NB4 (cell line): Measurements from ENCODE around the gene RAET1L.

Experiments
- DNase-seq: peaks from one replicate; pipeline ENCODE4 v3.0.0; 2010; ENCODE audit warnings: low read depth
- H3K4me3 ChIP-seq: one replicate; pipeline ENCODE4 v1.5.1; 2011; ENCODE audit warnings: mild to moderate bottlenecking, low read depth, low read length, moderate library complexity
- MYC ChIP-seq: IDR thresholded peaks from 2 replicates; pipeline ENCODE4 v1.6.1; 2011; ENCODE audit warnings: low read depth, low read length
- POLR2A ChIP-seq: IDR thresholded peaks from 2 replicates; pipeline ENCODE4 v1.6.1; 2011; ENCODE audit warnings: mild to moderate bottlenecking; ENCODE audit not compliant: insufficient read length; ENCODE audit errors: extremely low read depth
- TF ChIP-seq, protein P1 (sequence below): IDR thresholded peaks from 2 replicates; pipeline ENCODE4 v1.6.1; 2011; ENCODE audit warnings: low read depth, low read length
- TF ChIP-seq, protein P2 (sequence below): IDR thresholded peaks from one replicate; pipeline ENCODE4 v1.5.1; 2012; ENCODE audit warnings: low read depth, low read length

RAET1L gene

DNA sequence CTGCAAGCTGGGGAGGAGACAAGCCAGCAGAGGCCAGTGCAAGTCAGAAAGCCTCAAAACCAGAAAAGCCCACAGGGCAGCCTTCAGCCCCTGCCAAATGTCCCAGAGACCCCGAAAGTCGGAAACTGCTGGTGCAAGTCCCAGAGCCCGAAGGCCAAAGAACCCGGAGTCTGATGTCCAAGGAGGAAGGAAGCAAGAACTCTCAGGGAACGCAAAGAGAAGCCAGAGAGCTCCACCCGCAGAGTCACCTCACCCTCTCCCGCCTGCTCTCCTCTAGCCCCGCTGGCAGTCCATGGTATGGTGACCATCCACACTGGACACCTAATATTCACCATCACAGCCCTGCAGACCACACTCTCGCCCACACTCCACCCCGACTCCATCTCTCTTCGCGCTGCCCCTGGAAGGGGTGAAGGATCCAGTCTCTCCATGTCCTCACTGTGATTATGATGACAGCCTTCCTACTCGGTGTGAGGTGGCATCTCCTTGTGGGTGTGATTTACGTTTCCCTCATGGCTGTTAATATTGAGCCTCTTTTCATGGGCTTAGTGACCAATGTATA is 33.0 kb upstream of the RAET1L start:
- DNase-seq = no peak
- TF ChIP-seq, protein P1, sequence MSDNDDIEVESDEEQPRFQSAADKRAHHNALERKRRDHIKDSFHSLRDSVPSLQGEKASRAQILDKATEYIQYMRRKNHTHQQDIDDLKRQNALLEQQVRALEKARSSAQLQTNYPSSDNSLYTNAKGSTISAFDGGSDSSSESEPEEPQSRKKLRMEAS = no peak
- TF ChIP-seq, protein P2, sequence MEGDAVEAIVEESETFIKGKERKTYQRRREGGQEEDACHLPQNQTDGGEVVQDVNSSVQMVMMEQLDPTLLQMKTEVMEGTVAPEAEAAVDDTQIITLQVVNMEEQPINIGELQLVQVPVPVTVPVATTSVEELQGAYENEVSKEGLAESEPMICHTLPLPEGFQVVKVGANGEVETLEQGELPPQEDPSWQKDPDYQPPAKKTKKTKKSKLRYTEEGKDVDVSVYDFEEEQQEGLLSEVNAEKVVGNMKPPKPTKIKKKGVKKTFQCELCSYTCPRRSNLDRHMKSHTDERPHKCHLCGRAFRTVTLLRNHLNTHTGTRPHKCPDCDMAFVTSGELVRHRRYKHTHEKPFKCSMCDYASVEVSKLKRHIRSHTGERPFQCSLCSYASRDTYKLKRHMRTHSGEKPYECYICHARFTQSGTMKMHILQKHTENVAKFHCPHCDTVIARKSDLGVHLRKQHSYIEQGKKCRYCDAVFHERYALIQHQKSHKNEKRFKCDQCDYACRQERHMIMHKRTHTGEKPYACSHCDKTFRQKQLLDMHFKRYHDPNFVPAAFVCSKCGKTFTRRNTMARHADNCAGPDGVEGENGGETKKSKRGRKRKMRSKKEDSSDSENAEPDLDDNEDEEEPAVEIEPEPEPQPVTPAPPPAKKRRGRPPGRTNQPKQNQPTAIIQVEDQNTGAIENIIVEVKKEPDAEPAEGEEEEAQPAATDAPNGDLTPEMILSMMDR = no peak
- no peak for TF ChIP-seq MYC
- no peak for TF ChIP-seq POLR2A
- no peak overlapping the region for H3K4me3 ChIP-seq

GRCh38 chr6:150057501-150057951 is 32.2 kb upstream of the RAET1L start:
- TF ChIP-seq, protein P1 = no peak
- TF ChIP-seq MYC = no peak
- no peak for DNase-seq
- H3K4me3 ChIP-seq = no peak overlapping the region

DNA sequence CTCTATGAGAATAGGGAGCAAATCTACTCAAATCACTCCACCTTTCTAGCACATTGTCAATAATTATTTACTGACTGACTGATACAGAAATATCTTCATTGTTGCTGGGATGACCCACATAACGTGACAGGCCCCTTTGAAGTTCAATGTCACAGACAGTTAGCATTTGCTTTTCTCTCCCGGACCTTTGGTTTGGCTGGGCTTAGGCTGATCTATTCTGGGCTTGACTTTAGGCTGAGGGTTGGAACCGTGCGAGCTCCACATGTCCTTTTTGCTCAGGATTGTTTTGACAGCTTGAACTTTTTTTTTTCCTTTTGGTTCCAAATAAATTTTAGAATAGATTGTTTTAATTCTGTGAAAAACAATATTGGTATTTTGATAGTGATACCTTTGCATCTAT is 31.6 kb upstream of the RAET1L start:
- no peak overlapping the region for H3K4me3 ChIP-seq
- TF ChIP-seq MYC (no peak), POLR2A (no peak)
- TF ChIP-seq, protein P2 = no peak
- TF ChIP-seq, protein P1 = no peak
- no peak for DNase-seq

GRCh38 chr6:150056156-150056555 is 30.8 kb upstream of the RAET1L start:
- no peak for TF ChIP-seq POLR2A
- TF ChIP-seq, protein P1 = no peak
- TF ChIP-seq, protein P2 = no peak
- no peak for TF ChIP-seq MYC
- no peak for DNase-seq

DNA sequence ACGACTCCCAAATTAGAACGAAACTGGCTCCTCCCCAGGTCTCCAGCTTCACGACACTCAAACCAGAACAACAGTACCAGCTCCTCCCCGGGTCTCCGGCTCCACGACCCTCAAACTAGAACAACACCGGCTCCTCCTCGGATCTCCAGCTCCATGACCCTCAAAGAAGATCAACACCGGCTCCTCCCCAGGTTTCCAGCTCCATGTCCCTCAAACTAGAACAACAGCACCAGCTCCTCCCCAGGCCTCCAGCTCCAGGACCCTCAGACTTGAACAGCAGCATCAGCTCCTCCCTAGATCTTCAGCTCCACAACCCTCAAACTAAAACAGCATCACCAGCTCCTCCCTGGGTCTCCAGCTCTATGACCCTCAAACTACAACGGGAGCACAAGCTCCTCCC is 29.8 kb upstream of the RAET1L start:
- H3K4me3 ChIP-seq = no peak overlapping the region
- no peak for DNase-seq
- TF ChIP-seq POLR2A = no peak
- TF ChIP-seq, protein P1 = no peak
- TF ChIP-seq, protein P2 = no peak
- no peak for TF ChIP-seq MYC

More at GRCh38 chr6:150056156-150056555, 30.8 kb upstream of the RAET1L start:
- no peak overlapping the region for H3K4me3 ChIP-seq

DNA sequence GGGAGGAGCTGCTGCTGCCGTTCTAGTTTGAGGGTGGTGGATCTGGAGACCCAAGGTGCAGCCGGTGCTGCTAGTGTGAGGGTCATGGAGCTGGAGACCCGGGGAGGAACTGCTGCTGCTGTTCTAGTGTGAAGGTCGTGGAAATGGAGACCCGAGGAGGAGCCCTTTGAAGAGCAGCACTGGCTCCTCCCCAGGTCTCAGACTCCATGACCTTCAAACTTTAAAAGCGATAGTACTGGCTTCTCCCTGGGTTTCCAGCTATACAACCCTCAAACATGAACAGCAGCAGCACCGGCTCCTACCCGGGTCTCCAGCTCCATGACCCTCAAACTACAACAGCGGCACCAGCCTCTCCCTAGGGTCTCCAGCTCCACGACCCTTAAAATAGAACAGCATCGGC is 28.1 kb upstream of the RAET1L start:
- H3K4me3 ChIP-seq = no peak overlapping the region
- no peak for DNase-seq
- TF ChIP-seq MYC (no peak), POLR2A (no peak)
- TF ChIP-seq, protein P1 = no peak
- TF ChIP-seq, protein P2 = no peak
